Measurements from ENCODE around the gene ITGB8. TPM values are rescaled to one million over a fixed set of nuclear protein-coding genes. Genes with fewer than 3 reads are reported as not detected.

ITGB8 gene
- total RNA-seq, 4 donors from 2014 or later: 0.31 to 0.90 (median 0.56) TPM

GRCh38 chr7:20340839-20341238 lies 10.1 kb downstream of the ITGB8 start:
- in situ Hi-C loops (cut with MboI; ENCODE audit: low sequenced_read_pairs in 4 of 4): no loop called here
- H3K27ac ChIP-seq: no peak overlapping the region

GRCh38 chr7:20343205-20343604 lies 12.5 kb downstream of the ITGB8 start:
- TF ChIP-seq POLR2A (IDR thresholded peaks at IDR 0.05) (no peak), CTCF (IDR thresholded peaks at IDR 0.05 in 4 of 5, conservative IDR thresholded peaks at IDR 0.05 in 1 of 5) (no peak)
- intact Hi-C loops (cut with DNase I; ENCODE audit: low total_unique reads) (no loop called here), in situ Hi-C loops (cut with MboI; ENCODE audit: low sequenced_read_pairs in 4 of 4) (no loop called here)
- H3K9me3 ChIP-seq: no peaks in the 10 kb centered on the region
- no peaks in the 10 kb centered on the region for H3K36me3 ChIP-seq
- H3K4me3 ChIP-seq: no peak overlapping the region
- H3K27ac ChIP-seq: no peak overlapping the region
- no peaks in the 10 kb centered on the region for H3K4me1 ChIP-seq
- ATAC-seq (no peak), DNase-seq (no peak)
- H3K27me3 ChIP-seq: no peaks in the 10 kb centered on the region

More at GRCh38 chr7:20340839-20341238, 10.1 kb downstream of the ITGB8 start:
- no peaks in the 10 kb centered on the region for H3K27me3 ChIP-seq
- ATAC-seq (no peak), DNase-seq (no peak)
- TF ChIP-seq POLR2A (IDR thresholded peaks at IDR 0.05) (no peak), CTCF (IDR thresholded peaks at IDR 0.05 in 4 of 5, conservative IDR thresholded peaks at IDR 0.05 in 1 of 5) (no peak)
- intact Hi-C loops (cut with DNase I; ENCODE audit: low total_unique reads): no loop called here
- no peak overlapping the region for H3K4me3 ChIP-seq
- H3K4me1 ChIP-seq: no peaks in the 10 kb centered on the region
- no peaks in the 10 kb centered on the region for H3K9me3 ChIP-seq
- no peaks in the 10 kb centered on the region for H3K36me3 ChIP-seq

- Histone ChIP-seq H3K4me3 (no peak overlapping the region), H3K4me1 (no peaks in the 10 kb centered on the region), H3K9me3 (no peaks in the 10 kb centered on the region), H3K27ac (no peak overlapping the region), H3K36me3 (no peaks in the 10 kb centered on the region), H3K27me3 (no peaks in the 10 kb centered on the region)
- in situ Hi-C loops (cut with MboI; ENCODE audit: low sequenced_read_pairs in 4 of 4): no loop called here
- ATAC-seq (no peak), DNase-seq (no peak)
- TF ChIP-seq CTCF (IDR thresholded peaks at IDR 0.05 in 4 of 5, conservative IDR thresholded peaks at IDR 0.05 in 1 of 5) (no peak), POLR2A (IDR thresholded peaks at IDR 0.05) (no peak)
- intact Hi-C loops (cut with DNase I; ENCODE audit: low total_unique reads): no loop called here
Observed at GRCh38 chr7:20343941-20344340, 13.2 kb downstream of the ITGB8 start.

- intact Hi-C loops (cut with DNase I; ENCODE audit: low total_unique reads) (no loop called here), in situ Hi-C loops (cut with MboI; ENCODE audit: low sequenced_read_pairs in 4 of 4) (no loop called here)
- Histone ChIP-seq H3K27me3 (no peaks in the 10 kb centered on the region), H3K4me1 (no peaks in the 10 kb centered on the region), H3K4me3 (no peak overlapping the region), H3K27ac (no peak overlapping the region), H3K9me3 (no peaks in the 10 kb centered on the region), H3K36me3 (no peaks in the 10 kb centered on the region)
- DNase-seq (no peak), ATAC-seq (no peak)
- TF ChIP-seq POLR2A (IDR thresholded peaks at IDR 0.05) (no peak), CTCF (IDR thresholded peaks at IDR 0.05 in 4 of 5, conservative IDR thresholded peaks at IDR 0.05 in 1 of 5) (no peak)
Observed at GRCh38 chr7:20344396-20344795, 13.7 kb downstream of the ITGB8 start.

- intact Hi-C loops (cut with DNase I; ENCODE audit: low total_unique reads) (no loop called here), in situ Hi-C loops (cut with MboI; ENCODE audit: low sequenced_read_pairs in 4 of 4) (no loop called here)
- H3K36me3 ChIP-seq: no peaks in the 10 kb centered on the region
- no peaks in the 10 kb centered on the region for H3K9me3 ChIP-seq
- no peak overlapping the region for H3K27ac ChIP-seq
- no peak overlapping the region for H3K4me3 ChIP-seq
- TF ChIP-seq POLR2A (IDR thresholded peaks at IDR 0.05) (no peak), CTCF (IDR thresholded peaks at IDR 0.05 in 4 of 5, conservative IDR thresholded peaks at IDR 0.05 in 1 of 5) (no peak)
- no peaks in the 10 kb centered on the region for H3K4me1 ChIP-seq
- no peaks in the 10 kb centered on the region for H3K27me3 ChIP-seq
- DNase-seq: no peak
- ATAC-seq: no peak
Observed at GRCh38 chr7:20346577-20346976, 15.9 kb downstream of the ITGB8 start.

All from gastrocnemius medialis (tissue), 4 donors.